CD4-positive, CD25-positive, alpha-beta regulatory T cell (primary cell): ENCODE data around the gene CENPA. TPM values are rescaled to one million over a fixed set of nuclear protein-coding genes. Genes with fewer than 3 reads are reported as not detected.

Experiments
- ATAC-seq, 2 donors: fragments of 150-1000 bp; cut with Tn5 transposase; one replicate each; pipeline ENCODE4 v1.10.0; 2021; ENCODE audit warnings: low read depth in 2 of 2, moderate number of reproducible peaks in 2 of 2, moderate library complexity in 1 of 2
- DNase-seq, 3 donors: peaks; one replicate each; pipeline versions ENCODE4 v3.0.0 to v3.0.0-alpha.2; 2012 to 2022; ENCODE audit warnings: mixed read lengths in 1 of 3
- H3K27ac ChIP-seq: one replicate; pipeline ENCODE4 v1.7.0; 2013; ENCODE audit warnings: mild to moderate bottlenecking, low read length; ENCODE audit not compliant: insufficient read depth, poor library complexity, severe bottlenecking
- H3K27me3 ChIP-seq: one replicate; pipeline ENCODE4 v1.7.0; 2013; ENCODE audit warnings: low read length; ENCODE audit not compliant: control insufficient read depth, insufficient read depth
- H3K36me3 ChIP-seq: one replicate; pipeline ENCODE4 v1.7.0; 2013; ENCODE audit warnings: mild to moderate bottlenecking, low read length, moderate library complexity; ENCODE audit not compliant: control insufficient read depth, insufficient read depth
- H3K4me1 ChIP-seq: 2 replicates; pipeline ENCODE4 v1.7.0; 2013; ENCODE audit warnings: mild to moderate bottlenecking, low read length; ENCODE audit not compliant: insufficient read depth, control insufficient read depth, poor library complexity, severe bottlenecking
- H3K4me3 ChIP-seq: one replicate; pipeline ENCODE4 v1.7.0; 2013; ENCODE audit warnings: low read depth, mild to moderate bottlenecking, low read length, moderate library complexity
- H3K9me3 ChIP-seq, 2 experiments: 1 replicate in 1 of 2; 2 replicates in 1 of 2; pipeline ENCODE4 v1.7.0; 2013; ENCODE audit warnings: low read length in 2 of 2, mild to moderate bottlenecking in 1 of 2, moderate library complexity in 1 of 2; ENCODE audit not compliant: control insufficient read depth in 2 of 2
- H3K27ac Mint-ChIP-seq, 3 donors: one replicate each; pipeline ENCODE4 v1.8.0; 2020 to 2022; ENCODE audit warnings: mild to moderate bottlenecking in 3 of 3, mixed read lengths in 3 of 3, moderate library complexity in 2 of 3
- H3K27me3 Mint-ChIP-seq: one replicate; pipeline ENCODE4 v1.8.0; 2022; ENCODE audit warnings: mild to moderate bottlenecking, mixed read lengths
- H3K36me3 Mint-ChIP-seq: one replicate; pipeline ENCODE4 v1.8.0; 2020; ENCODE audit warnings: mixed read lengths
- H3K4me1 Mint-ChIP-seq, 4 donors: one replicate each; pipeline ENCODE4 v1.8.0; 2020 to 2022; ENCODE audit warnings: mixed read lengths in 4 of 4, mild to moderate bottlenecking in 1 of 4
- H3K4me3 Mint-ChIP-seq, 4 donors: one replicate each; pipeline ENCODE4 v1.8.0; 2020 to 2022; ENCODE audit warnings: mild to moderate bottlenecking in 4 of 4, mixed read lengths in 4 of 4, moderate library complexity in 3 of 4
- H3K9me3 Mint-ChIP-seq, 7 donors: one replicate each; pipeline ENCODE4 v1.8.0; 2020 to 2022; ENCODE audit warnings: mixed read lengths in 7 of 7, mild to moderate bottlenecking in 3 of 7, moderate library complexity in 2 of 7
- polyA plus RNA-seq, 4 donors: library from polyadenylated mRNA; unstranded; fragments of 300-500 nt; fragmentation: Illumina TruSeq; gene quantifications; one replicate each; pipeline ENCODE4 v1.2.3, GENCODE V29; 2021
- total RNA-seq: library from RNA; stranded (reverse); gene quantifications from one replicate; pipeline ENCODE4 v1.2.3, GENCODE V29; 2022

CENPA gene
- 2.0 TPM for total RNA-seq
- 1 to 10 TPM in 3 of 4 donors, under 1 TPM in 1; 0.54 to 3.9 (median 2.5) TPM for polyA plus RNA-seq

- DNase-seq (peak; percentile 93 to 99 (median 97)), ATAC-seq (peak; percentile 99 to 100)
- Mint-ChIP-seq H3K4me1 (peaks cover 5 to 36% (median 22%) of the 10 kb centered on the region in 4 donors), H3K27me3 (peaks cover 5% of the 10 kb centered on the region), H3K36me3 (peaks cover 6% of the 10 kb centered on the region), H3K9me3 (peaks cover 0 to under 1% (median 0%) of the 10 kb centered on the region in 7 donors), H3K4me3 (peak within 1 kb of the TSS; percentile 88 to 94 (median 90)), H3K27ac (peak within 1 kb of the TSS in 2 of 3 donors; percentile 92 to 96)
- H3K4me3 ChIP-seq, result peak within 1 kb of the TSS; percentile 96
- H3K27ac ChIP-seq, result peak within 1 kb of the TSS; percentile 72
- H3K9me3 ChIP-seq, result no peaks in the 10 kb centered on the region
- H3K4me1 ChIP-seq, result peaks cover 15% of the 10 kb centered on the region
- H3K27me3 ChIP-seq, result no peaks in the 10 kb centered on the region
- peaks cover 7% of the 10 kb centered on the region for H3K36me3 ChIP-seq
Measured at GRCh38 chr2:26785431-26786206, at the start of gene CENPA. TSS of gene CENPA (plus strand) at chr2:26786056. CDS start at chr2:26786197, 141 bp downstream.

DNA sequence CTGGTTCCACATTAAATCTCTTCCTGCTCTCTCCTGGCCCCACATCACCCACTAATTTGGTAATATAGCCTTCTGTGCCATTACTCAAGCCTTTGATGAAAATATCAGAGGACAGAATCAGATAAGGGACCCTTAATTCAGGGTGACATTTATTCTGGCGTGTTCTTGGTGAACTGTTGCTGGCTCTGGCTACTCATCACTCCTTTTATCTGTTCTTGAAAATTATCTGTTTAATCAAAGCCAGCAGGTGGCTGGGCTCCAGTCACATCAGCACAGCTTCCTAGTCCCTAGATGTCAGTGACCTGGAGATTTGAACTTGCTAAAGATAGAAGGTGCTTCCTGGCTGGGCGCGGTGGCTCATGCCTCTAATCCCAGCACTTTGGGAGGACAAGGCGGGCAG is 48.6 kb upstream of the CENPA start:
- no peak for DNase-seq
- peaks cover 3% of the 10 kb centered on the region for H3K27me3 Mint-ChIP-seq

DNA sequence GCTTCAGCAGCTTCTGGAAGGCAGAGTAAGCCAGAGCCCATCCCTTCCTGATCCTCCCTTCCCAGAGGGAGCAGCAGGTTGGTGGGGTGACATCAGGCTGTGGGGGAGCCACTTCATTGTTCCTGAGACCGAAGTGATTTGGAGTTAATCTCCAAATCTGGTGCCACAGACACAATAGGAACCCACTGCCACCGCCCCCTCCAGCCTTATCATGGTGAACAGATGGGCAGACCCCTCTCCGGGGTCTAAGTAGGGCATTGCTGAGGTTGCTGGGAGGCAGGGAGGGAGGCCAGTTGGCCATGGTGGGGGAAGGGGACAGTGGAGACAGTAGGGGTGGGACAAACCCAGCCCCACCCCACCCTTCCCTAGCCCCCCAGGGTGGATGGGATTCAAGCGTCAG is 47.4 kb upstream of the CENPA start:
- H3K27ac ChIP-seq, result no peak overlapping the region
- Mint-ChIP-seq H3K27ac (no peak overlapping the region), H3K9me3 (no peaks in the 10 kb centered on the region), H3K4me1 (peaks cover 0 to 4% (median 0%) of the 10 kb centered on the region in 4 donors), H3K27me3 (no peaks in the 10 kb centered on the region), H3K36me3 (no peaks in the 10 kb centered on the region), H3K4me3 (no peak overlapping the region)
- no peaks in the 10 kb centered on the region for H3K4me1 ChIP-seq
- no peak overlapping the region for H3K4me3 ChIP-seq
- no peak for DNase-seq
- no peaks in the 10 kb centered on the region for H3K9me3 ChIP-seq
- no peak for ATAC-seq
- no peaks in the 10 kb centered on the region for H3K27me3 ChIP-seq
- no peaks in the 10 kb centered on the region for H3K36me3 ChIP-seq

More for the DNA sequence above, 48.6 kb upstream of the CENPA start:
- H3K4me3 ChIP-seq, result no peak overlapping the region
- no peak for ATAC-seq
- H3K4me1 ChIP-seq, result no peaks in the 10 kb centered on the region
- no peaks in the 10 kb centered on the region for H3K36me3 ChIP-seq
- Mint-ChIP-seq H3K36me3 (no peaks in the 10 kb centered on the region), H3K27ac (no peak overlapping the region), H3K4me1 (peaks cover 0 to 4% (median 0%) of the 10 kb centered on the region in 4 donors), H3K4me3 (no peak overlapping the region), H3K9me3 (no peaks in the 10 kb centered on the region)
- no peaks in the 10 kb centered on the region for H3K9me3 ChIP-seq
- no peak overlapping the region for H3K27ac ChIP-seq
- H3K27me3 ChIP-seq, result no peaks in the 10 kb centered on the region

DNA sequence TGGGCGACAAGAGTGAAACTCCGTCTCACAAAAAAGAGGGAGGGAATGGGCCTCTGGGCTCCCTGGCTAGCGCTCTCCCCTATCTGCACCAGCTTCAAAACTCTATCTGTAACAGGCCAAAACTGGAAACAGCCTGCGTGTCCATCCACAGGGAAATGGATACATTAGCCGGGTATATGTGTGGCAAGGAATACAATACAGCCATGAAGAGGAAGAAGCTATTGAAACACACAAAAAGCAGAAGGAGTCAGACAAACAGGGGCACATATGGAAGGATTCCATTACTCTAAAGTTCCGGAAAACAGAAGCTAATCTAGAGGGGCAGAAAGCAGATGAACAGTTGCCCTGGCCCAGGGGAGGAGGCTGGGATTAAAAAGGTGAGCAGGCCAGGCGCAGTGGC is 46.3 kb upstream of the CENPA start:
- Histone ChIP-seq H3K4me1 (no peaks in the 10 kb centered on the region), H3K27ac (no peak overlapping the region), H3K27me3 (no peaks in the 10 kb centered on the region), H3K36me3 (no peaks in the 10 kb centered on the region), H3K9me3 (no peaks in the 10 kb centered on the region), H3K4me3 (no peak overlapping the region)
- DNase-seq, result no peak
- H3K9me3 Mint-ChIP-seq, result no peaks in the 10 kb centered on the region
- H3K27me3 Mint-ChIP-seq, result no peaks in the 10 kb centered on the region
- H3K4me3 Mint-ChIP-seq, result no peak overlapping the region
- no peak overlapping the region for H3K27ac Mint-ChIP-seq
- H3K36me3 Mint-ChIP-seq, result no peaks in the 10 kb centered on the region
- no peak for ATAC-seq
- peaks cover 0 to 4% (median 0%) of the 10 kb centered on the region in 4 donors for H3K4me1 Mint-ChIP-seq

- ATAC-seq, result no peak
- no peak for DNase-seq
- Mint-ChIP-seq H3K36me3 (no peaks in the 10 kb centered on the region), H3K27me3 (no peaks in the 10 kb centered on the region), H3K9me3 (no peaks in the 10 kb centered on the region), H3K27ac (no peak overlapping the region), H3K4me3 (no peak overlapping the region), H3K4me1 (peaks cover 0 to 4% (median 0%) of the 10 kb centered on the region in 4 donors)
- no peaks in the 10 kb centered on the region for H3K9me3 ChIP-seq
- no peak overlapping the region for H3K27ac ChIP-seq
- no peaks in the 10 kb centered on the region for H3K36me3 ChIP-seq
- H3K4me3 ChIP-seq, result no peak overlapping the region
- H3K4me1 ChIP-seq, result no peaks in the 10 kb centered on the region
- no peaks in the 10 kb centered on the region for H3K27me3 ChIP-seq
Measured at GRCh38 chr2:26740346-26740745, 45.5 kb upstream of the CENPA start.

- Histone ChIP-seq H3K9me3 (no peaks in the 10 kb centered on the region), H3K27ac (no peak overlapping the region), H3K4me3 (no peak overlapping the region), H3K27me3 (no peaks in the 10 kb centered on the region), H3K4me1 (no peaks in the 10 kb centered on the region), H3K36me3 (no peaks in the 10 kb centered on the region)
- H3K36me3 Mint-ChIP-seq, result no peaks in the 10 kb centered on the region
- no peak overlapping the region for H3K4me3 Mint-ChIP-seq
- no peaks in the 10 kb centered on the region for H3K27me3 Mint-ChIP-seq
- DNase-seq (peak in 1 of 3 donors; percentile 16), ATAC-seq (peak in 1 of 2 donors; percentile 24)
- peaks cover 0 to 4% (median 0%) of the 10 kb centered on the region in 4 donors for H3K4me1 Mint-ChIP-seq
- H3K9me3 Mint-ChIP-seq, result no peaks in the 10 kb centered on the region
- H3K27ac Mint-ChIP-seq, result no peak overlapping the region
Measured at GRCh38 chr2:26740890-26741302, 45.0 kb upstream of the CENPA start.

- no peaks in the 10 kb centered on the region for H3K27me3 Mint-ChIP-seq
Measured at GRCh38 chr2:26742048-26742770, 43.6 kb upstream of the CENPA start.

More at GRCh38 chr2:26742048-26742770, 43.6 kb upstream of the CENPA start:
- no peaks in the 10 kb centered on the region for H3K36me3 Mint-ChIP-seq
- DNase-seq (no peak), ATAC-seq (no peak)
- no peaks in the 10 kb centered on the region for H3K9me3 Mint-ChIP-seq
- Histone ChIP-seq H3K4me1 (no peaks in the 10 kb centered on the region), H3K27me3 (no peaks in the 10 kb centered on the region), H3K9me3 (no peaks in the 10 kb centered on the region), H3K27ac (no peak overlapping the region), H3K36me3 (no peaks in the 10 kb centered on the region), H3K4me3 (no peak overlapping the region)
- H3K4me3 Mint-ChIP-seq, result no peak overlapping the region
- peaks cover 0 to 4% (median 0%) of the 10 kb centered on the region in 4 donors for H3K4me1 Mint-ChIP-seq
- H3K27ac Mint-ChIP-seq, result no peak overlapping the region
